HG03571 (cell line): Measurements from ENCODE around the gene PRKCE.

Experiments used
- ATAC-seq: cut with Tn5 transposase; IDR thresholded peaks from one replicate; pipeline ENCODE4 v1.9.1; 2021; ENCODE audit not compliant: unreplicated experiment

The PRKCE gene

GRCh38 chr2:46026431-46026830 lies 375.0 kb downstream of the PRKCE start:
- ATAC-seq, result no peak

DNA sequence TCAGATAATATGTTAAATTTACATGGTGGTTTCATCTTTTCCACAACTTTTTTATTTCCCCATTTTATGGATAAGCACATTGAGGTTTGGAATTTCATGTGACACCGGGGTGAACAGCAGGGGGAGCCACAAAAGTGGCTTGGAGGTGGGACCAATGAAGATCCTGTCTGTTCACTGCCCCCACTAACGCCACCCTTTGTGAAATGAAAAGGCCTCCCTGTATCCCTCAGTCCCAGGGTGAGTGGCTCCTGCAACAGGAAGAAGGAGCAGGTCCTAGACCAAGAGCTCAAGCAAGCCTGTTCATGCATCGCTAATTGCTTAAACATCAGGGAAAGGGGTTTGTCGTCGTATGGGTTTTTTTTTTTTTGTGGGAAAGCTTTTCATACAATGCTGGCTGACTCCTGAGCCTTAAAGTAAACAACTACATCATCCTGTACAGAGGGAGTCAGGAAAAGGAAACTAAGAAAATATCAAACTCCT lies 377.9 kb downstream of the PRKCE start:
- ATAC-seq, result no peak

GRCh38 chr2:46030330-46030729 lies 378.9 kb downstream of the PRKCE start:
- no peak for ATAC-seq

GRCh38 chr2:46032161-46032813 lies 380.8 kb downstream of the PRKCE start:
- ATAC-seq, result no peak

GRCh38 chr2:46032996-46033395 lies 381.5 kb downstream of the PRKCE start:
- ATAC-seq, result no peak

DNA sequence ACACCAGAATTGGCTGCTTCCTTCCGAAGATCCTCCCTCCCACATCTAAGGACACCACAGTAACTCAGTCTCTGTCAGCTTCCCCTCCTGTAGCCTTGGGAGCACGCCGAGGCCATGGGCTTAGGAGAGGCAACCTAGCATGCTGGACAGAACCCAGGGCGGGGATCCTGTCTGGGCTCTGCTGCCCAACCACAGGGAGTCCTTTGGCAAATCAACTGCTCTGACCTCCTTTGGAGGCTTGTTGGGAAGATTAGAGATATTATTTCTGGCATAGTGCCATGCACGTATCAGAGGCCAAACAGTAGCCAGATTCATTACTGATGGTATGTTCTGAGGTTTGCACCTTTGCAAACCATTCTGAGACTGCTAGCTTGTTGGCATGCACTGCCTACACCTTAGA lies 383.1 kb downstream of the PRKCE start:
- ATAC-seq, result no peak

DNA sequence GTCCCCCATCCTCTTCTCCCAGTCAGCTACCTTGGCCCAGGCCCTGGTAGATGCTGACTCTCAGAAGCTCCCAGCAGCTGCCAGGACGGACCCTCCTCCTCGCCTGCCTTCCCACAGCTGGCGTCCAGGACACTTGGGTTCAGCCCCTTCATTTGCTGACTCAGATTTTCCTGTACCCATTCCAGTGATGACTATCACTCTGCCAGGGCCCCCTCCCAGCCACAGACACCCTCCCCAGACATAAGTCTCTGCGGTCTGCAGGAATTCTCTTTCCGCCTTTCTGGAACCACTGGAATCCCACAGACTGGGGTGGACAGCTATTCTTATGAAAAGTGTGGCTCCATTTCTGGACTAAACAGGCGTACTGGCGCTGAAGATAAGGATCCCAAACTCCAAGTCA lies 385.5 kb downstream of the PRKCE start:
- ATAC-seq, result no peak

GRCh38 chr2:46039543-46040303 lies 388.2 kb downstream of the PRKCE start:
- no peak for ATAC-seq

- no peak for ATAC-seq
Measured at GRCh38 chr2:46040563-46041155, 389.2 kb downstream of the PRKCE start.

DNA sequence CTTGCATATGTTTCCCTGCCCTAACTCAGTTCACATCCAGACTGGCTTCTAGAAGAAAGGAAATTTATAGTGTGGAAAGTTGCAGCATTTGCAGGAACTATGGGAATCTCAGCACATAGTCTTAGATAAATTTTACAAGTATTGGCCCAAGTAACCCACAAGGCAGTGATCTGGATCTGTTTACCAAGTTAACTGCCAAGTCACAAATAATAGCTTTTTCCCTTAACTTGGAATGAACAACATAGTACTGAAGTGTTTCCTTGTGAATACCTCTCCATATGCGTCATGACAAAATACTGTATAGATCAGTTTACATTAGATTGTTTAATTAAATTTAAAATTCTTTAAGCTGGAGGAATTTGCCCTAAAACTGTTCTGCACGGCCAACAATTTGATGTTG lies 390.0 kb downstream of the PRKCE start:
- no peak for ATAC-seq

- no peak for ATAC-seq
Measured at GRCh38 chr2:46042207-46042637, 390.7 kb downstream of the PRKCE start.

- ATAC-seq, result no peak
Measured at GRCh38 chr2:46042711-46043110, 391.2 kb downstream of the PRKCE start.

- no peak for ATAC-seq
Measured at GRCh38 chr2:46045888-46046287, 394.4 kb downstream of the PRKCE start.

- no peak for ATAC-seq
Measured at GRCh38 chr2:46047290-46047689, 395.8 kb downstream of the PRKCE start.

GRCh38 chr2:46048693-46049092 lies 397.2 kb downstream of the PRKCE start:
- ATAC-seq, result no peak

GRCh38 chr2:46050027-46050426 lies 398.6 kb downstream of the PRKCE start:
- ATAC-seq, result no peak

GRCh38 chr2:46050489-46050888 lies 399.0 kb downstream of the PRKCE start:
- ATAC-seq, result no peak

- ATAC-seq, result no peak
Measured at GRCh38 chr2:46051085-46051484, 399.6 kb downstream of the PRKCE start.

DNA sequence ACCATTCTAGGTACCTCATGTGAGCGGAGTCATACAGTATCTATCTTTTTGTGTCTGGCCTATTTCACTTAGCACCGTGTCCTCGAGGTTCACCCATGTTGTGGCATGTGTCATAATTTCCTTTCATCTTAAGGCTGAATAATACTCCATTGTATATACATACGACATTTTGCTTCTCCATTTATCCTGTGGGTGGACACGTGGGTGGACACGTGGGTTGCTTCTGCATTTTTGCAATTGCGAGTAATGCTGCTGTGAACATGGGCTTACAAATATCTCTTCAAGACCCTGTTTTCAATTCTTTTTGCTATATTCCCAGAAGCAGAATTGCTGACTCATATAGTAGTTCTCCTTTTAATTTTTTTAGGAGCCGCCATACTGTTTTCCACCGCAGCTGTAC lies 402.1 kb downstream of the PRKCE start:
- no peak for ATAC-seq

DNA sequence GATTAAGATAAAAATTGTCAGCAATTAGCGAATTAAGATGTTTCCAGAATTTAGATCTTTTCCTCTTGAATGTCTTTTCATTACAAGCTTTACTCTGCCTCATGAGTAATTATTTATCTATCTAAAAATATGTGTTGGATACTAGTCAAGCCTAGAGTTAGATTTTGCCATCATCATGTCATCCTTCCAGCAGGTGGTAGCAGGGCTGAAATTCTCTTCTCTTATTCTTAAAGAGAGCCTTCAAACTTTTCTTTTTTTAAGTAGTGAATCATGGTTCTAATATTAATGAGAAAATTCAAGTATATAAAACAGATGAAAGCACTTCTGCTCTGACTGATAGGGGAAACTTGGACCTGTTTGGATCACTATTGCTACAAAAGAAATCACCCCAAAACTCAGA lies 405.1 kb downstream of the PRKCE start:
- ATAC-seq, result no peak

DNA sequence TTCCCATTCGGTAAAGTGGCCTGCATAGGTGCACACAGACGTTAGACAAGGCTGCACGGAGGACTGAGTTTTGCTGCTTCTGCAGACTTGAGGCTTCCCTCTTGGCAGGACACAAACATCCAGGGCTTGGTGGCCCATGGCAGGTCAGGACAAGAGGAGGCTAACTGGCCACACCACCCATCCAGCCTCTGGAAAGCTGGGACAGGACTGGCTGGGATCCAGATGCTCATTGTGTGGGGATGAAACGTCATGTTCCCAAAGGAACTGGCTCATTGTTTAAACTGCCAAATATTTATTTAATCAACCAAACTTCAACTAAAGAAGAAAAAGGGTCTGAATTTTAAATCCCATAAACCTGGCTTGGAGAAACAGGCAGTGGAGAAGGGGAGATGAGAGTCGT lies 406.7 kb downstream of the PRKCE start:
- no peak for ATAC-seq
